ENCODE measurements around the gene TTC13.
"Not testable (repeated sequence)": the region's sequence is repeated elsewhere in the genome, so short reads cannot be mapped to it uniquely, and the experiment has no call there.

The TTC13 gene

DNA sequence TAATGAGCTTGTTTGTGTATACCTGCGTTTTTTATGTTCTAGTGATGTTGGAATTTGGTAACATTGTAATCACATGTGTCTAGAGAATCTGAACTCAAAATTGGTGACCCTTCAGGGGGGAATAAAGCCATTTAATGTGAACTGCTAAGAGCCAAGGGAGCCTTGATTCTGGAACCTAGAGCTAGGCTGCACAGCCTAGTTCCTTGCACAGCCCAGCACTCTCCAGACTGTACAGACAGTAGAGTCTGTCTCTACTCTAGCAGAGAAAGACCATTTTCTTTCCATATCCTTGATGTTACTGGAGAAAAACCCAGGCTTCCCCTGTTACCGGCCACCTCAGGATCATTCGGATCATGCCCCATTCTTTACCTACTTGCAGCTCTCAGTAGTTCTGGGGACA lies 8.8 kb upstream of the TTC13 start:
- DNase-seq (ENCODE audit: low read depth in 2 of 2) = no peak

DNA sequence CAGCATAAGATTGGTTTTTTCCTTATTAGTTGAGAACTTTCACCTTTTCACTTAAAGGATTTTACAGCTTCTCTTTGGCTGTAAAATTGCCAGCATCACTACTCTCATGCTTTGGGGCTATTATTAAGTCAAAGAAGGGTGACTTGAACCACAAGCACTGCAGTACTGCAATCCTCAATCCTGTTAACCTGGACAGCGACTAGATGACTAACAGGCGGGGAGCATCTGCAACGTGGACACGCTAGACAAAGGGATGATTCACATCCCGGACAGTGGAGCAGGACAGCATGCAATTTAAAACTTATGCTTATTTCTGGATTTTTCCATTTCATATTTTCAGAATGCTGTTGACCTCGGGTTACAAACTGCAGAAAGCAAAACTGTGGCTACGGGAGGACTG lies 8.3 kb upstream of the TTC13 start:
- DNase-seq (ENCODE audit: low read depth in 2 of 2) = no peak

DNA sequence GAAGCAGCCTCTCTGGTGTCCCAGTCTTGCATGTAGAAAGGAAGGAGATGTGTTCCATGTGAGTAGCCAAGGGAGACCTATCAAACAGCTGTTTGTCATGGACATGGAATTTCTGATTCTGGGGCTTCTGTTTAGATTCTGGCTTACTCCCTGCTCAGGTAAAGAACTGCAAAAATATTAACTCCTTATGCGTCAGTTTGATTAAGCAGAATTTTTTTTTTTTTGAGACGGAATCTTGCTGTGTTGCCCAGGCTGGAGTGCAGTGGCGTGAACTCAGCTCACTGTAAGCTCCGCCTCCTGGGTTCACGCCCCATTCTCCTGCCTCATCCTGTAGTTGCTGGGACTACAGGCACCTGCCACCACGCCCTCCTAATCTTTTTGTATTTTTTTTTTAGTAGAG lies 7.0 kb upstream of the TTC13 start:
- no peak for DNase-seq (ENCODE audit: low read depth in 2 of 2)

- DNase-seq (ENCODE audit: low read depth in 2 of 2) = not testable (repeated sequence)
Observed at GRCh38 chr1:230984622-230985515, 6.2 kb upstream of the TTC13 start.

- DNase-seq (ENCODE audit: low read depth in 2 of 2) = no peak
Observed at GRCh38 chr1:230983811-230984210, 5.2 kb upstream of the TTC13 start.

DNA sequence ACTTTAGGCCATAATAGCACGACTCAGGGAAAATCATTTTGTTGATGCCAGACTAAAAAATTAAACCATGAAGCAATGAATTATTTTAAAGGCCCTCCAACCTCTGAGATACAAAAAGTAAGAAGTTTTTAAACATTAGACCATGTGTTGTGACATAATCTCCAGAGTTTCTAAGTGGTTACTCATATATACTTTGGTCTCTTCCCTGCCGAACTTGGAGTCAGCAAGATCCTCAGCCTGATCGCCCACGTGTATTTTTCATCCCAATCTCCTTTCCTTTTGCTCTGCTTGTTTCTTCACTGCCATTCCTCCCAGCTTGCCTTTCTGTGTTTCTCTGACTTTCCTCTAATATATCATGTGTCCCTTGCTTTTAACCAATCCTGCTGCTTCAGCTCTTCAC lies 4.0 kb upstream of the TTC13 start:
- DNase-seq (ENCODE audit: low read depth in 2 of 2) = no peak

DNA sequence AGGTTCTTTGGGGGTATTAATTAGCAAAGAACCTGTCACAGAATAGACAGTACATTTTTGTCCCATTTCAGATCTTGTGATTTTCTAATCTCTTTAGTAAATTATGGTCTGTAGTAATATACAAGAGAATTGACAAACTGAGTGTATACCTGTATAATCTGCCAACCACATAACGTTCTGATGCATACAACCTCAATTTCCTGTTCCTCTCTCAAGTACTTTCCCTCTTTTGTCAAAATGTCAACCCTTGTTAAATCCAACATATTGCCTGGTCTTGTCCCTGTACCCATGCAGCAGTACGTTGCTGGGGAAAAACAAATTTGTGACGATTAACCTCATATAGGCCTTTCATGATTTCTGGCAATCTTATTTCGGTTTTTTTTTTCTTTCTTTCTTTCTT lies 1.3 kb upstream of the TTC13 start:
- DNase-seq (ENCODE audit: low read depth in 2 of 2) = no peak

DNA sequence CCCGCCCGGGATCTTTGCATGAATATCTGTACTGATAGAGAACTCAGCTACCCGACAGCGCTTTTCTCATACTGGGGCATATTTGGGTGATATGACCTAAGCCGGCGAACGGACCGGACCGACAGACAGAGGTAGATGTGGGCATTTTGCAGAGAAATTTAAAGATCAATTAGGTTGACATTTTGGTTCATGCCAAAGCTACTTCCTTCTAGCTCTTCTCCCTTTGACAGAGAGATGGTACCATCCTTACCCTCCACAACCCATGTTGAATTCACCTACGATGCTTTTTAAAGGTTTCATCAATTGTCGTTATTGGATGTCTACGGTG lies 692 bp upstream of the TTC13 start:
- DNase-seq (ENCODE audit: low read depth in 2 of 2) = no peak

- DNase-seq (ENCODE audit: low read depth in 2 of 2) = peak; percentile 5 to 24
Observed at GRCh38 chr1:230977761-230978490, 735 bp downstream of the TTC13 start.

DNA sequence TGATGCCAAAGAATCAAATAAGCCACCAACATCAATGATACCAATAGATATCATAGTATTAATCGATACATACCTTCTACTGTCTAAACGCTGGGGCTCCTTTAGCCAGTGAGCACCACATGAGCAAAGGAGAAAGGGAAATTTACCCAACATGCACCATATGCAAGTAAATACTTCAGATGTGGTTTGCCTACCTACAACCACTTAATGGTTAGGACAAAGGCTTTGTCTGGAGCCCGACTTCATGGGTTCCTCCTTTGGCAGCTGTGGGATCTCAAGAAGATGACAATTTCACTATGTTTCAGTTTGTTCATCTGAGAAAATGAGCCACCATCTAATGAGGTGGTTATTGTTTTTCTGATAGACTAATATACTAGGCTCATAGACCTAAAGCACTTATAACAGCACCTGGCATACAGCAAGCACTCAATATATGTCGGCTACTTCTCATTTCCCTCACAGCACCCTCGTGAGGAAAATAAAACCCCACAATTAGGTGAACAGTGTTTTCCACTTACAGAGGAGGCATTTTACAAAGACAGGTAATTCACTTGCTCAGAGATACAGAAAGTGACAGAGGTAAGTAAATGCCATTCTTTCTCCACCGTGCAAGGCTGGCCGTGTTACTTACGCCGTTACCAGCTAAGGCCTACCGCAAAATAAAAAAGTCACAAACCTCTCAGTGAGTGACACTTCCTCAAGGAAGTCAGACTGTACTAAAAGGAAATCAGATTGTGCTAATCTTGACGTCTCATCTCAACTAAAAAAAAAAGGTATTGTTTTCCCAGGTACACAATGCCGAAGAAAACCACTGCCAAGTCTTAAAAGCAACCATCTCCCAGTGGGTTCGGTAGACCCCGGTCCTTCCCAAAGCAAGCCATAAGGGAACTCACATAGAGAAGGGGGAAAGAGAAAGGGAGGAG lies 1.6 kb downstream of the TTC13 start:
- DNase-seq (ENCODE audit: low read depth in 2 of 2) = no peak

GRCh38 chr1:230976360-230976759 lies 2.3 kb downstream of the TTC13 start:
- no peak for DNase-seq (ENCODE audit: low read depth in 2 of 2)

GRCh38 chr1:230975636-230976035 lies 3.0 kb downstream of the TTC13 start:
- no peak for DNase-seq (ENCODE audit: low read depth in 2 of 2)

DNA sequence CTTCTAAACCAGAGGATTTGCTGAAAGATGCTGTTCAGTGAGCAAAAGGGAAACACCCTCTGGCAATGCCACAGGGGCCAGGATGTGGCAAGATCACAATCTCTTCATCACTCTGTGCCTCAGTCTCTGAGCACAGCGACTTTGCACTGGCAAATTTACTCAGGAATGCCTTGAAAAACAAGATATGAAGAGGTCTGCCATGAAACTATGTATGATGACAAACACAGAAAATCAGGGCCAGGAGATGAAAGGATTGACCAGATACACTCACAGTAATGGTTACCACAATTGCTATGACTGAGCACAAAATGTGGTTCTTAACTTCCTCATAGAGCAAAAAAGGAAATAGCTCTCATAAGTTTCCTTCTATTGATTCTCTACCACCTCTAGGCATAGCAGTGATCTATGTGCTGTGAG lies 5.8 kb downstream of the TTC13 start:
- peak; percentile 25 to 54 for DNase-seq (ENCODE audit: low read depth in 2 of 2)

DNA sequence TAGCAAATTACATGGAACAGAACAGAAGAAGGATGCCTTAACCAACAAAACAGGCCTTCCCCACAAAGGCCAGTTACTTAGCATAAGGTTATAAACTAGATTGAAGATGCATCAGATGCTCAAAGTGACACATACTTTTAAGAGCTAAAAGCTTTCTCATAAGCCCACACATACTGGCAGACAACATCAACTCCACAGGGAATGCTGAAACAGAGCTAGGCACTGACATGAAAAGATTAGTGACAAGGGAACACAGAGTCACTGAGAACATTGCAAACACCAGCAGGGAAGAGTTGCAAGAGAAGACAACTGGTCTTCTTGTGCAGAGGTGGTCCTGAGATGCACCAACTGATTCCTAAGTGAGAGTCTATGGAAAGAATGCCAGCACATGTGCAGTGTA lies 6.9 kb downstream of the TTC13 start:
- DNase-seq (ENCODE audit: low read depth in 2 of 2) = no peak

DNA sequence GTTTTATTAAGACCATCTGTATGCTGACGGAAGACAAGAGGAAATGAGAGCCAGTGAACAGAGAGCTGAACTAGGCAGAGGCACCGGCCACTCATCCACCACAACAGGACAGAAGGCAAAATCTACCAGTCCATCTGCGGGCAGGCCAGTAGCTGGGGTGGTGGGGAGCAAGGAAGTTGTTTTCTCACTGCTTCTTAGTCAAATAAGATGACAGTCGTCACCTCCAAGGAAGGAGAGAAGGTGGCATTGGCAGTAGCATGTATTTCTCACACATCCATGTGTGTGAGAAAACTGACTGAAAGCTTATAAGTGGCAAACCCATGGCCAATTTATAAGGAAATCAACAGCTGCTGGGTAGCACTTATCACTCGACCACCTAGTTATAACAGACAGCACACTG lies 8.2 kb downstream of the TTC13 start:
- no peak for DNase-seq (ENCODE audit: low read depth in 2 of 2)

DNA sequence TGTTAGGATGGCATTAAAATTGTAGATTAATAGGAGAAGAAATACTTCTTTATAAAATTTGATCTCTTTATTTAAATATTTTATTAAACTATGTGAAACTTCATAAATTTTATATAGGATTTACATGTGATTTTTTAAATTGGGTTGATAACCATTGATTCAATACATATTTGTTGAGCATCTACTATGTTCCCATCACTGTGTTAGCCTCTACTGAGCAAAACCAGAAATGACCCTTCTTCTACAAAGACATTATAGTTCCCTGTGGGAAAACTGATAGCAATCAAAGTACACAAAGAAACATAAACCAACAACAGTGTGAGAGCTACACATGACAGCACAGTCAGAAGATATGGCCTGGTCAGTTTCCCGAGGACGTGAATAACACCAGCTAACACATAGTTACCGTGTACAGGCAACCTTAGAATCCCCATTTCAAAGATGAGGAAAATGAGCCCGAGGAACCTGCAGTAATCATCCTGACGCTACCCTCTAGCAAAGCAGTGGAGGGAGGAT lies 12.2 kb downstream of the TTC13 start:
- DNase-seq (ENCODE audit: low read depth in 2 of 2) = no peak

GRCh38 chr1:230965535-230965934 lies 13.1 kb downstream of the TTC13 start:
- no peak for DNase-seq (ENCODE audit: low read depth in 2 of 2)

GRCh38 chr1:230964896-230965295 lies 13.8 kb downstream of the TTC13 start:
- no peak for DNase-seq (ENCODE audit: low read depth in 2 of 2)

GRCh38 chr1:230958370-230958769 lies 20.3 kb downstream of the TTC13 start:
- DNase-seq (ENCODE audit: low read depth in 2 of 2) = no peak

- DNase-seq (ENCODE audit: low read depth in 2 of 2) = no peak
Observed at GRCh38 chr1:230957580-230957989, 21.1 kb downstream of the TTC13 start.

DNA sequence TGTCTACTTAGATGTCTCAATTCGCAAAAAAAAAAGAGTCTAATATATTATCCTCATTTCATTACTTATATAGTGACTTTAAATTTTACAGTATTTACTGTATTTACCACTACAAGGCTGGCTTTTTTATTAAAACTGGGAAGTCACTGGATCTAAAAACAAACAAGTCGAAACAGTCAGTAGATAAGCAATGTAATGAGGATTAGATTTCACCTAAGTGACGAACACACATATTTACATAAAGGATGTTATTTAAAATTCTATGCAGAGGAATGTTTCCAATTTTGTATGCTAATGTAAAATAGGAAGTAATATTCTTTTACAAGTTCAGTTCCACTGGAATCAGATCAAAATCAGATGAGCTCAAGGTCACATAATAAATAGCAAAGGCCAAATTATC lies 28.3 kb downstream of the TTC13 start:
- no peak for DNase-seq (ENCODE audit: low read depth in 2 of 2)

DNA sequence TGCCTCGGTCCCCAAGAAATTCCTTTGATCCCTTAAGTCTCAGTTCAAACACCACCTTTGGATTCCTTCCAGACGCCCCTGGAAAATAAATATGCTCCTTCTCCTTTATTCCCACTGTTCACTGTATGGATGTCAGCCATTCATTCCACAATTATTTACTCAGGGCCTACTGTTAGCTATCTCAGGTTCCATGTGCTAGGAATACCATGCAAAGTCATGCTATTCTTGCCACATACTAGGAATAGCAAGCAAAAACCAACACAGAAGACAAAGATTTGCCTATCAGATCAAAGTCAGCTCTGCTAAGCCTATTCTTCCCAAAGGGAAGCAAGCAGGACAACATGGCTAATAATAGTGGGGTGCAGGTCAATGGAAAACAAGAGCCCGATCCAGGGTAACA lies 29.8 kb downstream of the TTC13 start:
- DNase-seq (ENCODE audit: low read depth in 2 of 2) = no peak

All from stimulated activated CD8-positive, alpha-beta memory T cell treated with anti-CD3 and anti-CD28 coated beads, Interleukin-15, amount 100 ng/mL, for 48 hours (primary cell).